Measurements from ENCODE around the gene MLLT3. TPM values are rescaled to one million over a fixed set of nuclear protein-coding genes. Genes with fewer than 3 reads are reported as not detected.

The MLLT3 gene
- total and polyA plus RNA-seq, 2 of the 13 experiments (the other 11 are each of a cell fraction or from before 2014, with no cell fraction given) = 12.3 to 12.6 TPM

- TF ChIP-seq ZMAT5 (CRISPR knock-in tag; IDR thresholded peaks at IDR 0.05; ENCODE audit: borderline replicate concordance, low read depth) (no peak), NFE2L2 (IDR thresholded peaks at IDR 0.05; ENCODE audit: low read length) (no peak), ZFP82 (CRISPR knock-in tag; IDR thresholded peaks at IDR 0.05; ENCODE audit: borderline replicate concordance) (no peak), ZFAT (CRISPR knock-in tag; conservative IDR thresholded peaks at IDR 0.05) (no peak)
Observed at GRCh38 chr9:20319241-20319640, 303.1 kb downstream of the MLLT3 start (continued).

- Histone ChIP-seq H3K4me3 (replicated peaks in 1 of 3; ENCODE audit: insufficient read depth in 1 of 3, low read depth in 2 of 3, low read length in 3 of 3) (no peak overlapping the region), H3K9me3 (ENCODE audit: low read length) (no peaks in the 10 kb centered on the region), H3K9ac (ENCODE audit: insufficient read depth, low read depth, low read length) (no peak overlapping the region), H3K4me2 (ENCODE audit: low read depth, low read length) (peak overlapping the region; percentile 3; the same call in 1 of the 2 replicates), H3K27me3 (ENCODE audit: control insufficient read depth in 1 of 2, insufficient read depth in 2 of 2, low read length in 2 of 2) (no peaks in the 10 kb centered on the region; a peak in 1 of 5 replicates), H3K36me3 (replicated peaks in 1 of 2; ENCODE audit: control insufficient read depth in 1 of 2, insufficient read depth in 2 of 2, low read length in 2 of 2) (no peaks in the 10 kb centered on the region), H3K4me1 (ENCODE audit: insufficient read depth, low read length) (no peaks in the 10 kb centered on the region), H2AFZ (ENCODE audit: low read length) (no peak overlapping the region), H3K27ac (ENCODE audit: extremely low read length, insufficient read depth, low read length) (no peak overlapping the region), H3K79me2 (ENCODE audit: insufficient read depth, low read length) (no peaks in the 10 kb centered on the region), H4K20me1 (ENCODE audit: insufficient read depth, low read length) (no peaks in the 10 kb centered on the region)
- peak; percentile 33; the same call in 2 of the 3 replicates for ATAC-seq
- TF ChIP-seq SNAPC5 (CRISPR knock-in tag; IDR thresholded peaks at IDR 0.05; ENCODE audit: borderline replicate concordance) = no peak
- TF ChIP-seq ZNF383 (CRISPR knock-in tag; IDR thresholded peaks at IDR 0.05; ENCODE audit: borderline replicate concordance) = no peak
- no peak for TF ChIP-seq KDM5A (IDR thresholded peaks at IDR 0.05; ENCODE audit: borderline replicate concordance, low read length)
- no peak for TF ChIP-seq POLR2AphosphoS2 (IDR thresholded peaks at IDR 0.05; ENCODE audit: low read depth, low read length)
- TF ChIP-seq, protein P1, sequence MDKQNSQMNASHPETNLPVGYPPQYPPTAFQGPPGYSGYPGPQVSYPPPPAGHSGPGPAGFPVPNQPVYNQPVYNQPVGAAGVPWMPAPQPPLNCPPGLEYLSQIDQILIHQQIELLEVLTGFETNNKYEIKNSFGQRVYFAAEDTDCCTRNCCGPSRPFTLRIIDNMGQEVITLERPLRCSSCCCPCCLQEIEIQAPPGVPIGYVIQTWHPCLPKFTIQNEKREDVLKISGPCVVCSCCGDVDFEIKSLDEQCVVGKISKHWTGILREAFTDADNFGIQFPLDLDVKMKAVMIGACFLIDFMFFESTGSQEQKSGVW (CRISPR knock-in tag; IDR thresholded peaks at IDR 0.05; ENCODE audit: borderline replicate concordance) = no peak
- TF ChIP-seq ZNF121 (CRISPR knock-in tag; IDR thresholded peaks at IDR 0.05) = no peak
- TF ChIP-seq MAF1 (CRISPR knock-in tag; IDR thresholded peaks at IDR 0.05; ENCODE audit: borderline replicate concordance) = no peak
- no peak for TF ChIP-seq GLI4 (CRISPR knock-in tag; IDR thresholded peaks at IDR 0.05; ENCODE audit: borderline replicate concordance)
- no peak for TF ChIP-seq ZNF703 (CRISPR knock-in tag; IDR thresholded peaks at IDR 0.05; ENCODE audit: borderline replicate concordance)
- no peak for TF ChIP-seq CCDC6 (CRISPR knock-in tag; IDR thresholded peaks at IDR 0.05)
- TF ChIP-seq RFX5 (IDR thresholded peaks at IDR 0.05; ENCODE audit: low read depth, low read length) = no peak
- TF ChIP-seq ZNF30 (CRISPR knock-in tag; IDR thresholded peaks at IDR 0.05) = no peak
- no peak for TF ChIP-seq ZNF570 (CRISPR knock-in tag; IDR thresholded peaks at IDR 0.05; ENCODE audit: borderline replicate concordance)
- TF ChIP-seq, protein P2, sequence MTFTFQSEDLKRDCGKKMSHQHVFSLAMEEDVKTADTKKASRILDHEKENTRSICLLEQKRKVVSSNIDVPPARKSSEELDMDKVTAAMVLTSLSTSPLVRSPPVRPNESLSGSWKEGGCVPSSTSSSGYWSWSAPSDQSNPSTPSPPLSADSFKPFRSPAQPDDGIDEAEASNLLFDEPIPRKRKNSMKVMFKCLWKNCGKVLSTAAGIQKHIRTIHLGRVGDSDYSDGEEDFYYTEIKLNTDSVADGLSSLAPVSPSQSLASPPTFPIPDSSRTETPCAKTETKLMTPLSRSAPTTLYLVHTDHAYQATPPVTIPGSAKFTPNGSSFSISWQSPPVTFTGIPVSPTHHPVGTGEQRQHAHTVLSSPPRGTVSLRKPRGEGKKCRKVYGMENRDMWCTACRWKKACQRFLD (CRISPR knock-in tag; IDR thresholded peaks at IDR 0.05; ENCODE audit: borderline replicate concordance) = no peak
- BruUV-seq (replicated peaks) = no TSS peak
- CTCF ChIA-PET (ENCODE audit: low intra/inter-chr PET ratio, low total read pairs) = no interaction called here
- POLR2A ChIA-PET = no interaction called here
- in situ Hi-C loops (cut with HindIII; ENCODE audit: extremely low pct_ligation_motif_present, low pct_unique_long_range_greater_than_20kb) = no loop called here
- no peak for DNase-seq (ENCODE audit: low spot score)
- FAIRE-seq = no peak
- intact Hi-C loops (cut with micrococcal nuclease; ENCODE audit: unreplicated experiment) = no loop called here
- 37% methylated on average over 5 of the region's 5 CpGs for WGBS (ENCODE audit: low lambda C conversion rate)
Observed at GRCh38 chr9:20317701-20318100, 304.6 kb downstream of the MLLT3 start.

Data from HepG2 (cell line).